ENCODE measurements around the gene ZNF445. TPM values are rescaled to one million over a fixed set of nuclear protein-coding genes. Genes with fewer than 3 reads are reported as not detected.

ZNF445 gene
- total RNA-seq, 1 donor = 9.8 TPM

DNA sequence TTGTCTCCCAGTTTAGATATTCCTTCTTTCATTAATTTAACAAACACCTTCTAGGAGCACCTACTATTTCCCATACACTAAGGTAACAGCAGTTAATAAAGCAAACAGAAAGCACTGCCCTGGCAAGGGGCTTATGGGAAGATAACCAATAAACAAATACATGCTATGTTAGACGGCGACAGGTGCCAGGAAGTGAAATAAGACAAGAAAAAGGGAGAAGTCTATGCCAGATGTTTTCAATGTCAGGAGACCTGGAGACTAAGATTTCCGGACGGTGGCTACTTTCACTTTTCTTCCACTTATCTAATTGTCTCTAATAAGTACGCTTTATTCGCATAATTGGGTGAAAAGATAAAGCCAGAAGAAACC, 32.5 kb upstream of the ZNF445 start:
- no peaks in the 10 kb centered on the region for H3K9me3 ChIP-seq (ENCODE audit: low read depth, low read length)
- H3K36me3 ChIP-seq (ENCODE audit: insufficient read depth, low read length) = no peaks in the 10 kb centered on the region
- no peaks in the 10 kb centered on the region for H4K20me1 ChIP-seq (ENCODE audit: insufficient read depth, low read length)
- TF ChIP-seq, protein P1, sequence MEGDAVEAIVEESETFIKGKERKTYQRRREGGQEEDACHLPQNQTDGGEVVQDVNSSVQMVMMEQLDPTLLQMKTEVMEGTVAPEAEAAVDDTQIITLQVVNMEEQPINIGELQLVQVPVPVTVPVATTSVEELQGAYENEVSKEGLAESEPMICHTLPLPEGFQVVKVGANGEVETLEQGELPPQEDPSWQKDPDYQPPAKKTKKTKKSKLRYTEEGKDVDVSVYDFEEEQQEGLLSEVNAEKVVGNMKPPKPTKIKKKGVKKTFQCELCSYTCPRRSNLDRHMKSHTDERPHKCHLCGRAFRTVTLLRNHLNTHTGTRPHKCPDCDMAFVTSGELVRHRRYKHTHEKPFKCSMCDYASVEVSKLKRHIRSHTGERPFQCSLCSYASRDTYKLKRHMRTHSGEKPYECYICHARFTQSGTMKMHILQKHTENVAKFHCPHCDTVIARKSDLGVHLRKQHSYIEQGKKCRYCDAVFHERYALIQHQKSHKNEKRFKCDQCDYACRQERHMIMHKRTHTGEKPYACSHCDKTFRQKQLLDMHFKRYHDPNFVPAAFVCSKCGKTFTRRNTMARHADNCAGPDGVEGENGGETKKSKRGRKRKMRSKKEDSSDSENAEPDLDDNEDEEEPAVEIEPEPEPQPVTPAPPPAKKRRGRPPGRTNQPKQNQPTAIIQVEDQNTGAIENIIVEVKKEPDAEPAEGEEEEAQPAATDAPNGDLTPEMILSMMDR (IDR thresholded peaks at IDR 0.05; ENCODE audit: extremely low read depth, low read depth, low read length) = no peak
- peaks cover 12% of the 10 kb centered on the region for H3K4me1 ChIP-seq (ENCODE audit: insufficient read depth, low read length)
- H3K4me2 ChIP-seq (ENCODE audit: insufficient read depth, low read length) = peak overlapping the region; percentile 97
- DNase-seq (ENCODE audit: insufficient read length, low spot score, missing footprints) = no peak
- H3K27me3 ChIP-seq (ENCODE audit: insufficient read depth, low read length) = no peaks in the 10 kb centered on the region
- H3K79me2 ChIP-seq (ENCODE audit: insufficient read depth, low read length) = peaks cover 49% of the 10 kb centered on the region
- peak overlapping the region; percentile 93 for H2AFZ ChIP-seq (ENCODE audit: low read length)
- H3K27ac ChIP-seq (ENCODE audit: low read depth, low read length) = peak overlapping the region; percentile 74
- peak overlapping the region; percentile 92 for H3K4me3 ChIP-seq (ENCODE audit: insufficient read depth, low read length)

DNA sequence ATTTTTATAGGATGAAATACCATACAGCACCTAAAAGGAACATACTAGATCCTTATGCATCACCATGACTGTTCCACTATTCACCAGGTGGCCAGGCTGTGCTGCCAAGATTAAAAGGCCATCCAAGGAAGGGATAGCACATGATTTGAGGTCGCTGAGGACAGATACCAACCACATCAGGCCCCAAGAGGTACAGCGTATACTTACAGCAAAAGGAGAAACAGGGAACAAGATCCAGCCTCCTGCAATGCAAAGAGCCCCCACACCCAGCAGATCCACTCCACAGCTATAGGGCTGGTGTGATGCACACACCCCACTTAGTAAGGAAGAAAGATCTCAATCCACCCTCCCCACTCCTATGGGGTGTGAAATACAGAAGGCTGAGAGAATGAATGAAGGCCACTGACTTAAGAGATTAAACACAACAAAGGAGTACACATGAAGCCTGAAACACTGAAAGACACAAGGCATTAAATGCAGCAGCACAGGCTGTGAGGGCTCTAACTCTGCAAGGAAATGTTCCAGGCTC, 32.0 kb upstream of the ZNF445 start:
- Histone ChIP-seq H3K4me1 (ENCODE audit: insufficient read depth, low read length) (peaks cover 12% of the 10 kb centered on the region), H3K36me3 (ENCODE audit: insufficient read depth, low read length) (no peaks in the 10 kb centered on the region), H3K27ac (ENCODE audit: low read depth, low read length) (no peak overlapping the region), H3K4me3 (ENCODE audit: insufficient read depth, low read length) (peak overlapping the region; percentile 92), H3K9me3 (ENCODE audit: low read depth, low read length) (no peaks in the 10 kb centered on the region), H4K20me1 (ENCODE audit: insufficient read depth, low read length) (no peaks in the 10 kb centered on the region), H3K4me2 (ENCODE audit: insufficient read depth, low read length) (peak overlapping the region; percentile 97), H3K27me3 (ENCODE audit: insufficient read depth, low read length) (no peaks in the 10 kb centered on the region), H3K79me2 (ENCODE audit: insufficient read depth, low read length) (peaks cover 50% of the 10 kb centered on the region), H2AFZ (ENCODE audit: low read length) (no peak overlapping the region)
- DNase-seq (ENCODE audit: insufficient read length, low spot score, missing footprints) = peak; percentile 80
- TF ChIP-seq, protein P1 (IDR thresholded peaks at IDR 0.05; ENCODE audit: extremely low read depth, low read depth, low read length) = no peak

GRCh38 chr3:44506961-44507360, 29.5 kb upstream of the ZNF445 start:
- H2AFZ ChIP-seq (ENCODE audit: low read length) = no peak overlapping the region
- TF ChIP-seq, protein P1 (IDR thresholded peaks at IDR 0.05; ENCODE audit: extremely low read depth, low read depth, low read length) = no peak

DNA sequence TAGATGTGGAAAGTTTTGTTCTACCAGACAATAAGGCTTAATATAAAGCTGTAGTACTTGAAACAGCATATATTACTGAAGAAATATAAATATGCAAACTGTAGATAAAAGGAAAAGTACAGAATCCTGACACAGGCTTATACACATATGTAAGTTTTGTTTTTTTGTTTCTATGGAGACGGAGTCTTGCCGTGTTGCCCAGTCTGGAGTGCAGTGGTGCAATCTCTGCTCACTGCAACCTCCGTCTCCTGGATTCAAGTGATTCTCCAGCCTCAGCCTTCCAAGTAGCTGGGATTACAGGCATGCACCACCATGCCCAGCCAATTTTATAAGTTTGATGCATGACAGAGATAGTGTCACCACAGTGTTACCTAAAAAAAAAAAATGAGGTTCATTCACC, 29.1 kb upstream of the ZNF445 start:
- peaks cover under 1% of the 10 kb centered on the region for H3K36me3 ChIP-seq (ENCODE audit: insufficient read depth, low read length)
- peaks cover 62% of the 10 kb centered on the region for H3K79me2 ChIP-seq (ENCODE audit: insufficient read depth, low read length)
- TF ChIP-seq, protein P1 (IDR thresholded peaks at IDR 0.05; ENCODE audit: extremely low read depth, low read depth, low read length) = no peak
- H2AFZ ChIP-seq (ENCODE audit: low read length) = no peak overlapping the region
- H3K4me2 ChIP-seq (ENCODE audit: insufficient read depth, low read length) = no peak overlapping the region
- no peak for DNase-seq (ENCODE audit: insufficient read length, low spot score, missing footprints)
- peaks cover under 1% of the 10 kb centered on the region for H3K9me3 ChIP-seq (ENCODE audit: low read depth, low read length)
- peaks cover 12% of the 10 kb centered on the region for H3K4me1 ChIP-seq (ENCODE audit: insufficient read depth, low read length)
- H3K27me3 ChIP-seq (ENCODE audit: insufficient read depth, low read length) = no peaks in the 10 kb centered on the region
- H4K20me1 ChIP-seq (ENCODE audit: insufficient read depth, low read length) = no peaks in the 10 kb centered on the region
- H3K27ac ChIP-seq (ENCODE audit: low read depth, low read length) = no peak overlapping the region
- H3K4me3 ChIP-seq (ENCODE audit: insufficient read depth, low read length) = no peak overlapping the region

More at GRCh38 chr3:44506961-44507360, 29.5 kb upstream of the ZNF445 start:
- no peak overlapping the region for H3K4me2 ChIP-seq (ENCODE audit: insufficient read depth, low read length)
- no peak for DNase-seq (ENCODE audit: insufficient read length, low spot score, missing footprints)
- no peaks in the 10 kb centered on the region for H3K36me3 ChIP-seq (ENCODE audit: insufficient read depth, low read length)
- no peak overlapping the region for H3K4me3 ChIP-seq (ENCODE audit: insufficient read depth, low read length)
- no peaks in the 10 kb centered on the region for H4K20me1 ChIP-seq (ENCODE audit: insufficient read depth, low read length)
- peaks cover 61% of the 10 kb centered on the region for H3K79me2 ChIP-seq (ENCODE audit: insufficient read depth, low read length)
- no peaks in the 10 kb centered on the region for H3K9me3 ChIP-seq (ENCODE audit: low read depth, low read length)
- peaks cover 12% of the 10 kb centered on the region for H3K4me1 ChIP-seq (ENCODE audit: insufficient read depth, low read length)
- H3K27ac ChIP-seq (ENCODE audit: low read depth, low read length) = no peak overlapping the region
- no peaks in the 10 kb centered on the region for H3K27me3 ChIP-seq (ENCODE audit: insufficient read depth, low read length)
